ENCODE data around the gene PTPN12.
"Not testable (repeated sequence)": the region's sequence is repeated elsewhere in the genome, so short reads cannot be mapped to it uniquely, and the experiment has no call there.

PTPN12 gene

GRCh38 chr7:77579797-77580196, 42.7 kb downstream of the PTPN12 start:
- no peak for DNase-seq

- DNase-seq = no peak
Observed at GRCh38 chr7:77580762-77581350, 43.8 kb downstream of the PTPN12 start.

DNA sequence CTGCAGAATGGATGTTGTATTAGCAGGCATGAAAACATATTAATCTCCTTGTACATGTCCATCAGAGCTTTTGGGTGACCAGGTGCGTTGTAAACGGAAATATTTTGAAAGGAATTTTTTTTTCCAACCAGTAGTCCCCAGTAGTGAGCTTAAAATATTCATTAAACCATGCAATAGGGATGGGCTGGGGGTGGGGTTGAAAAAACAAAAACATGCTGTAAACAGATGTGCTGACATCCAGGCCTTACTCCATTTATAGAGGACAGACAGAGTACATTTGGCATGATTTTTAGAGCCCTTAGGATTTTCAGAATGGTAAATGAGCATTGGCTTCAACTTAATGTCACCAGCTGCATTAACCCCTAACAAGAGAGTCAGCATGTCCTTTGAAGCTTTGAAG, 50.2 kb downstream of the PTPN12 start:
- no peak for DNase-seq

DNA sequence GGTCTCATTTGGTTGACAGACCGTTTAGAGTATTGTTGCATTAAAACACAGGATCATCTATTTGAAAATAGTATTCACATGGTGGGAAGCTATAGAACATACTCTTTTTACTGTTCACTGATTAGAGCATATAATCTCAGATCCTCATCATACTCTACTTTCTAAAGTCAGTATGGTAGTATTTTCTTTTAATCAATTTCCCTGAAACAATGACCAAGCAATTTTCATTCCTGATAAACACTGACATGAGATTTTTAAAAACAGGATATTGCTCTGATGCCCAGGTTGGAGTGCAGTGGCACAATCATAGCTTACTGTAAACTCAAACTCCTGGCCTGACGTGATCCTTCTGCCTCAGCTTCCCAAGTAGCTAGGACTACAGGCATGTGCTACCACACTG, 63.9 kb downstream of the PTPN12 start:
- no peak for DNase-seq

DNA sequence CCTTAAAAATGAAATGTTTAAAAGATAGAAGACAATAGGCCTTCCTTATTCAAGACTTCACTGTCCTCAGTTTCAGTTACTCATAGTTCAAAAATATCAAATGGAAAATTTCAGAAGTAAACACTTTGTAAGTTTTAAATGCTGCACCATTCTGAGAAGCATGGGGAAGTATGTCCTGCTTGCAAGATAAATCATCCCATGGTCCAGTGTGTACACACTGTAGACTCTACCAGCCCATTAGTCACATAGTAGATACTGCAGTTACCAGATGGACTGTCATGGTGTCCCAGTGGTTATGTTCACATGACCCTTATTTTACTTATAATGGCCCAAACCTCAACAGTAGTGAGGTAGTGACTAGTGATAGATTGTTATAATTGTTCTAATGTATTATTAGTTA, 69.5 kb downstream of the PTPN12 start:
- no peak for DNase-seq

GRCh38 chr7:77619314-77619713, 82.2 kb downstream of the PTPN12 start:
- DNase-seq = no peak

GRCh38 chr7:77626586-77627308, 89.7 kb downstream of the PTPN12 start:
- no peak for DNase-seq

DNA sequence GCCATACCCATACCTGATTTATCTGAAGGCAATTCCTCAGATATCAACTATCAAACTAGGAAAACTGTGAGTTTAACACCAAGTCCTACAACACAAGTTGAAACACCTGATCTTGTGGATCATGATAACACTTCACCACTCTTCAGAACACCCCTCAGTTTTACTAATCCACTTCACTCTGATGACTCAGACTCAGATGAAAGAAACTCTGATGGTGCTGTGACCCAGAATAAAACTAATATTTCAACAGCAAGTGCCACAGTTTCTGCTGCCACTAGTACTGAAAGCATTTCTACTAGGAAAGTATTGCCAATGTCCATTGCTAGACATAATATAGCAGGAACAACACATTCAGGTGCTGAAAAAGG, 90.2 kb downstream of the PTPN12 start:
- DNase-seq = peak in 1 of 56 donors; percentile 17

DNA sequence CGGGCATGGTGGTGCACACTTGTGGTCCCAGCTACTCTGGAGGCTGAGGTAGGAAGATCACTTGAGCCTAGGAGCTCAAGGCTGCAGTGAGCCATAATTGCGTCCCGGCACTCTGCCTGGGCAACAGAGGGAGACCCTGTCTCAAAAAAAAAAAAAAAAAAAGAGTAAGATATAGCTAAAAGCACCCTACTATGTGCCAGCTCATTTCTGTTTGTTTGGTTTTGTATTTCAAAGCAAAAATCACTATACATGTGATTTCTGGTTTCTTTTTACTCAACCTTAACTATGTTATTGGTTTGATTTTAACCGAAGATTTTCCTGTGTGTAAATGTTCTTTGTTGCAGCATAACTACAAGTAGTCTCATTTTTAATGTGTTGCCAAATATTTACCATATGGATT, 92.7 kb downstream of the PTPN12 start:
- no peak for DNase-seq

- DNase-seq = no peak
Observed at GRCh38 chr7:77631820-77632219, 94.7 kb downstream of the PTPN12 start.

DNA sequence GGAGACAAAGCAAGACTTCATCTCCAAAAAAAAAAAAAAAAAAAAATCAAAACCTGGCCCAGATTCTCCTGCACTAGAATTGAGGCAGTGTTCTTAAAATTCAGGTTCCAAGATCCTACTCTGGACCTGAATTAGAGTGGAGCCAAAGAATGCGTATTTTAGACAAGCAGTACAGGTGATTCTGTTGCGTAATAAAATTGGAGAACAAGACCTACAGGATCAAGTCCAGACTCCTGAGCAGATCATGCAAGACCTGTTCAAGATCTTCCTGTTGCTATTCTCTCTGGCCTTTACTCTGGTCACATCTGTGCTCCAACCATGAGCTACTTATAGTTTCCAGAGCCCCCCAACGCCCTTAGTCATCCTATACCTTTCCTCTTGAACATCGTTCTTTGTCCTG, 107.7 kb downstream of the PTPN12 start:
- DNase-seq = no peak

DNA sequence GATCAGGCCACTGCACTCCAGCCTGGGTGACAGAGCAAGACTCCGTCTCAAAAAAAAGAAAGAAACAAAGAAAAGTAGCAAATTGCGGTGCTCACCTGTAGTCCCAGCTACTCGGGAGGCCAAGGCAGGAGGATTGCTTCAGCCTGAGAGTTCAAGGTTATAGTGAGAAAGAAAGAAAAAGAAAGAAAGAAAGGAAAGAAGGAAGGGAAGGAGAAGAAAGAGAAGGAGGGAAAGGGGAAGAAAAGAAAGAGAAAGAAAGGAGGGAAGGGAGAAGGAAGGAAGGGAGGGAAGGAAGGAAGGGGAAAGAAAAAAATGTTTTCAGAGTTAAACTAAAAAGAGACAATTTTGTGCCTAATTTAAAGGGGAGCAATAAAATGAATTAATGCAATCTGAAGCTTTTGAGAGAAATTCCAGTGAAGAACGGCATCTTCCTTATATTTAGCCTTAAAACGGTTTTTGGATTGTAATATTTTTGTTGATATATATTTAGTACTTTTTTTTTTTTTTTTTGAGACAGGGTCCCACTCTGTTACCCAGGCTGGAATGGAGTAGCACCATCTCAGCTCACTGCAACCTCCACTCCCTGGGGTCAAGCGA, 111.7 kb downstream of the PTPN12 start:
- DNase-seq = no peak

DNA sequence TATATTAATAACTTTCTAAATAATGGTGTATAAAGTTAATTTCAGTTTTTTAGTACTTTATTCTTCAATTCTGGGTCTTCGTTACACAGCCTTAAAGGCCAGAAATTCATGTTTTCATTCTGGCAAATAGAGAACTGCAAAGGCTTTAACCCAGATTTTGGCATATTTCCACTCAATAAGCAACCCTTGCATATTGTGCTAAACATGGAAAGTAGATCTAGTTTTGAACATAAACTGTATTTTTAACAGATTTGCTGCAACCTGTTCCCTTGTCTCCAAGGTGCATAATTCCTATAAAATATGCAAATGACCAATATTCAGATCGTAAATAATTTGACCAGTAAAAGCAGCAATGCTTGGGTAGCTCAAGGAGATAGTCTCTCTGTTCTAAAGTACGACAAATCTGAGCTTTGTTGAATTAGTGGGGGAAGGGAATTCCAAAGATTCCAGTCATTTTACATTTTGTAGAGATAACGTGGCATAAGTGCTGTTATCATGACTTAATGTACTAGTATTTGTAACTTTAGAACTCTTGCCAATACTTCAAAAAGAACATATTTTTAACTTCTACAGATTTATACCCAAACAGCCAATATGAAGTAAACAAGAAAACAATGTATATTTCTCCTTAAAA, 112.7 kb downstream of the PTPN12 start:
- DNase-seq = no peak

GRCh38 chr7:77651575-77652162, 114.6 kb downstream of the PTPN12 start:
- peak in 9 of 56 donors; percentile 2 to 13 (median 4) for DNase-seq

DNA sequence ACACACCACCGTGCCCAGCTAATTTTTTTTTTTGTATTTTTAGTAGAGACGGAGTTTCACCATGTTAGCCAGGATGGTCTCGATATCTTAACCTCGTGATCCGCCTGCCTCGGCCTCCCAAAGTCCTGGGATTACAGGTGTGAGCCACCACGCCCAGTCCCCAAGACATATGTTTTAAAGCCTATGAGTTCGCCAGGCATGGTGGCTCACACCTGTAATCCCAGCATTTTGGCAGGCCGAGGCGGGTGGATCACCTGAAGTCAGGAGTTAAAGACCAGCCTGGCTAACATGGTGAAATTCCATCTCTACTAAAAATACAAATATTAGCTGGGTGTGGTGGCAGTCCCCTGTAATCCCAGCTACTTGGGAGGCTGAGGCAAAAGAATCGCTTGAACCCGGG, 115.7 kb downstream of the PTPN12 start:
- DNase-seq = not testable (repeated sequence)

DNA sequence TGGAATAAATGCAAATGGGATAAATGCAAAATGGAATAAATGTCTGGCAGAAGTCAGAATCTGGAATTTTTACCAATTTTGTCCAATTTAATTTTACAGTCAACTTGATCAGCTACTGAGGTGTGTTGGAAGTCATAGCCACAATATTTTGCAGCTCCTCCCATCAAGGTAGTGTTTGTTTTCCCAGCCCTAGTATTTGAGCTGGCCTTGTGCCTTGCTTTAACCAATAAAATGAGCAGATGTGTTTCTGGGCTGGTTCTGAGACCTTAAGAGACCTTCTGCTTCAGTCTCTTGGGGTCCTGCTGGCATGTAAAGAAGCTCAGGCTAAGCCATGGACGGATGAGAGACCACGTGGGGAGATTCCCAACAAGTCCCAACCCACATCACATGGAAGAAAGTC, 116.5 kb downstream of the PTPN12 start:
- DNase-seq = no peak

DNA sequence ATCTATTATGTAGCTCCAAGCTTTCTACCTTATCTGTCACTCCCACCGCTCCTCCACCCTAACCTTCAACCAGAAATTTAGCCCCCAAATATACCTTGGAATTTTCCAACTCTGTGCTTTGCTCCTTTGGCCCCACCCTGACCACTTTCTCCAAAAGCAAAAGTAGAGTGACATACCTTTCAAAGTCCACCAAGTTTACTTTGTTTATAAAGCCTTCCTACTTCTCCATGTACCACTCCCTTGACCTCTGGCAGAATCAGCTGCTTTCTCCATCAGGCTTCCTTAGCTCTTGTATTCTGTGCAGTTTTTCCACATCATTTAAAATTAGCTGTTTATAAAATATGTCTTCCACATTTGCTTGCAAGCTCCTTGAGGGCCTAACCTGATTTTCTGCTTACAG, 118.3 kb downstream of the PTPN12 start:
- DNase-seq = no peak

- DNase-seq = no peak
Observed at GRCh38 chr7:77655836-77656455, 118.9 kb downstream of the PTPN12 start.

GRCh38 chr7:77657427-77658224, 120.5 kb downstream of the PTPN12 start:
- DNase-seq = peak in 2 of 56 donors; percentile 1 to 6

DNA sequence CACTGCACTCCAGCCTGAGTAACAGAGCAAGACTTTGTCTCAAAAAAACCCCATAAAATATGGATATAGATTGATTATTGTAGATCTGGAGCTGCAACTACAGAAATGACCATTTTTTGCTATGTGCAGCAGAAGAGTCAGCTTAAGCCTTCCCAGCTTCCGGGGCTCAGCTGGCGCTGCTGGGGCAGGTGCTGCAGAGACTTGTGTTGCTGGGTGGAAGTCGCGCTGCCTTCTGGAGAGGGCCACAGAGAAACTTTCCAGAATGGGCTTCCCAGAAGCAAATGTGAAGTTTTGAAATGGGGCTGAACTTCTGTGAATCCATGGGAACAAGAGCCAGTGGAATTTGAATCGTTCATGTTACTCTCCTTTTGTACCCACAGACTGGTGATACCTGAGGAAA, 121.8 kb downstream of the PTPN12 start:
- no peak for DNase-seq

- DNase-seq = no peak
Observed at GRCh38 chr7:77661816-77662215, 124.7 kb downstream of the PTPN12 start.

Data from nucleus accumbens (tissue), 56 donors.